ENCODE results near the gene GRM5.

Gene GRM5

GRCh38 chr11:88831303-88831890 is 234.4 kb downstream of the GRM5 start:
- no peak for DNase-seq

GRCh38 chr11:88827018-88827676 is 238.6 kb downstream of the GRM5 start:
- no peak for DNase-seq

DNA sequence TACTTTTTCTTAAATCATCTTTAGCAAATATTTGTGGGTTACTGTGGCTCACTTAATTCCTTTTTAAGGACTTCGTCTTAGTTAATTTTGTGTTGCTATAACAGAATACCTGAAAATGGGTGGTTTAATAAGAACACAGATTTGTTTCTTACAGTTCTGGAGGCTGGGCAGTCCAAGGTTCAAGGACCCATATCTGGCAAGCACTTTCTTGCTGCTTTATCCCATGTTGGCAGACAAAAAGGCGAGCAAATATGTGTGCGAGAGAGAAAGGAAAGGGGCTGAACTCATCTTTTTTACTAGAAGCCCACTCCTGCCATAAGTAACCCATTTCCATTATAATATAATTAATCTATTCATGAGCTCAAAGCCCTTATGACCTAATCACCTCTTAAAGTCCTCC is 246.2 kb downstream of the GRM5 start:
- DNase-seq, result no peak

DNA sequence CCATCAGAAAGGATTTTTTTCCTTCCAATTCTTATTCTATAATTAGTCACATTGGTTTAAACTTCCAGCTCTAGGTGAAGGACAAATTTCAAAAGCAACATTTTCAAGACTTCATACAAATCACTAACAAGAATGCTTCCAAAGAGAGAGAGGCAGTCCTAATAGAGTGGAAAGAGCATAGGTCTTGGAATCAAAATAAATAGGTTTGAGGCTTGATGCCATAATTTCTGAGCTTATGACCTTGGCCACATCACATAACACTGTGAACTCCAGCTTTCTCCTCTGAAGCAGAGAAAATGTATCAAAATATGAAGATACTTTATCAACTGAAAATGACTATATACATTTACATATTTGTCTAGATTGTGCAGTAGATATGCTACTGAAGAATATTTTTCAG is 246.8 kb downstream of the GRM5 start:
- no peak for DNase-seq

- DNase-seq, result no peak
These were observed 250.3 kb downstream of the GRM5 start for GRCh38 chr11:88815505-88815904.

- DNase-seq, result no peak
These were observed 251.7 kb downstream of the GRM5 start for GRCh38 chr11:88814076-88814475.

- no peak for DNase-seq
These were observed 252.4 kb downstream of the GRM5 start for GRCh38 chr11:88813233-88813915.

DNA sequence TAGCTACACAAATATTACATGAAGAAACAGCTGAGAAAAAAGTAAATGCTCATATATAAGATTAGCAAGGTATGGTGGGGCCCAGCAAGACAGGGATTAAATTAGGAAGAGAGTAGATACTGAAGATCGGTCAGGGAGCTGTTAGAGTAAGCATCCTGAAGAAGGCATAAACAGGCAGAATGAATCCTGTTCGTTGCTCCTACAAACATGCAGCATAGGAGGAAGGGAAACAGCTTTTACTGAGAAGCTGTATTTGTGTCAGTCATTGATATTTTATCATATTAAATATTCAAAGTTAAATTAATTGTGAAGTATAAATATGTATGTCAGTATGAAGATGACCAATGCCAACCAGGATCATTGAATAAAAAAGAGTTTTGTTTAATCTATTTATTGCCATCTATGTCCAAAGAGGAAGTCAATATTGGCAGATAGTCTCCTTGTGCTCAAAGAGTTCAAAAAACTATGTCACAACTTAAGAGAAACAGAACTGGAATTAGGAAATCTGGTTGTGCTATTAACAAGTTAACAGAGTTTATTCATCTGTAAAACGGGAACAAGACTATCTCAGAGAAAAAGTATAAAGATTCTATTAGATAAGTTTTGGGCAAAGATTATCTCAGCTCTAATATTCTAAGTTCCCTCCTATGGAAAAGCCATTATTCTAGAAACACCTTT is 255.2 kb downstream of the GRM5 start:
- DNase-seq, result no peak

GRCh38 chr11:88809126-88809525 is 256.7 kb downstream of the GRM5 start:
- DNase-seq, result no peak

DNA sequence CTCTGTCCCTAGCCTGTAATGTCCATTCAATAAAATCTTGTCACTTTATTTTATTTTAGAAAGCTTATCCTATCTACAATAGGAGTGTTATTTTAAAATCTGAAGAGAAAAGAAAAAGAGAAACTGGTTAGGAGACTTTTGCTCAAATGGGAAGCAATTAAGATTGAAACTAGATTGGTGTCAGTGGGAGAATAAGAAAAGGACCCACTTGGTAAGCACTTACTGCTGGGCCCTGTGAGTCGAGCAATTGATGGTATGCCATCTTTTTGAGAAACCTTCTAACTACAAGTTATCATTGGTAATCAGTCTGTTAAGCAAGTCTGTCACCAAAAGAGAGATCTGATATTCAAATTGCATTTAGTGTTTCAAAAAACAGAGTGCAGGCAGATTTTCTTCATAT is 258.4 kb downstream of the GRM5 start:
- DNase-seq, result no peak

DNA sequence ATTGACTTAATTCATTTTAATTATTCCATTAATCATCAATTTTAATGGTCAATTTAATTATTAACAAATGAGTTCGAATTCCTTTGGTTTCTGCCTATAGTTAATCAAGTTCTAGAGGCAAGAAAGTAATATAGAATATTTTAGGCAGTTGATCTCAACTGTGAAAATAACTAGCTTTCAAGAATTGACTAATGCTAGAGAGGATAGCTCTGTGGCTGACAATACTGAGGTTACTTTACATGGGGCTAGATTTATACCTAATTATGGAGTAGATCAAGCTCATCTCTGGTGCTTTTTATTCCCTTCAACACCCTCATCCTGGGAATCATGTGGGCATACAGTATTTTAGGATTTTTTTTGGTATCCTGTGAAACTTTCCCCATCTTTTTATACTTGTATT is 259.4 kb downstream of the GRM5 start:
- DNase-seq, result no peak

DNA sequence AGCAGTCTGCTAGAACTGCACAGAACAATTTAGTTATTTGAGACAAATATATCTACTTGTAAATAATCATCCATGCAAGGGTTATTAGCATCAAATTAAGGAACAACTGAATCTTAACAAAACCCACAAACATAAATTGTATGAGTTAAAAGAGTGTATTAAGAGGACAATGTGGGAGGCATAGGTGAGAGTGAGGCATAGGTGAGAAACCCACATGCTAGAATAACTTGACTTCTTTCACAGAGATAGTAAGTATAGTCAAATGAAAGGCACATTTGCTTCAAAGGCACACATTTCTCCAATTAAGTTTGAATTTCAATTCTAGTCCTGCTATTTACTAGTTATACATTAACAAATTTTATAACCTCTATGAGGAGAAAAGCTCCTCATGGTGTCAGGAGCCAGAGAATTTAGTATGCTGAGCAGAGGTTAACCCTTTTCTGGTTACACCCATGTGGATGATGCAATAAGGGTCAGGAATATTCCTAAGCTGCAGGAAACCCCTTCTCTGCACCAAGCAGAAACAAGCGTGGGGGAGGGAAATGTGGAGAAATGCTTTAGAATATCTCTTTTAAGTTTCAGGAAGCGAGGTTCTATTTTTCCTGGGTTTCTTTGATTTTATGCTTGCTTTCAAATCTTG is 264.2 kb downstream of the GRM5 start:
- no peak for DNase-seq

- DNase-seq, result peak; percentile 54
These were observed 265.8 kb downstream of the GRM5 start for GRCh38 chr11:88799771-88800500.

DNA sequence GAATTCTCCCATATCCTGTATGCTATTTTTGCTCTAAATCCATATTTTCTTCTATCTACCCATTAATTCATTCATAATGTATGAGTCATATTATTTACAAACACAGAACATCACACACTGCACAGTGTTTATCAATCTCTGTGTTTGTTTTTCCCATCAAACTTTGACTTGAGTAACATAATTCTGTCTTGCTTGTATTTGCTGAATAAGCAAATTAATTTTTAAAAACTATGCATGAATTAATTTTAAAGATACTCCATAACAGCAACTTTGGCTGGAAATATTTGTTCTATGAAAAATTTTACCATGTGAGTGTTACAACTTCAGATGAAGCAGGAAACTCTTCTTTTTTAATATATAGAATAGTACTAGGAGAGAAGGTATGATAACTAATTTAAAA is 275.6 kb downstream of the GRM5 start:
- DNase-seq, result no peak

GRCh38 chr11:88779577-88779976 is 286.2 kb downstream of the GRM5 start:
- no peak for DNase-seq

- no peak for DNase-seq
These were observed 295.2 kb downstream of the GRM5 start for GRCh38 chr11:88770475-88771079.

- DNase-seq, result no peak
These were observed 321.6 kb downstream of the GRM5 start for GRCh38 chr11:88744140-88744539.

DNA sequence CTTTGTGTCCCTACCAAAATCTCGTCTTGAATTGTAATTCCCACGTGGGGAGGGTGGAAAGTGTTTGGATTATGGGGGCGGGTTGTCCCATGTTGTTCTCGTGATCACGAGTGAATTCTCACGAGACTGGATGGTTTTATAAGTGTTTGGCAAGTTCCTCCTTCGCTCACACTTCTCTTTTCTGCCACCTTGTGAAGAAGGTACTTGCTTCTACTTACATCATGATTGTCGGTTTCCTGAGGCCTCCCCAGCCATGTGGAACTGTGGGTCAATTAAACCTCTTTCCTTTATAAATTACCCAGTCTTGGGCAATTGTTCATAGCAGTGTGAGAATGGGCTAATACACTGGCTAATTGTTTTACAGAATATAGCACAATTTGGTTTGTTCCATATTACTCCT is 326.3 kb downstream of the GRM5 start:
- DNase-seq, result no peak

- no peak for DNase-seq
These were observed 356.2 kb downstream of the GRM5 start for GRCh38 chr11:88709567-88709966.

DNA sequence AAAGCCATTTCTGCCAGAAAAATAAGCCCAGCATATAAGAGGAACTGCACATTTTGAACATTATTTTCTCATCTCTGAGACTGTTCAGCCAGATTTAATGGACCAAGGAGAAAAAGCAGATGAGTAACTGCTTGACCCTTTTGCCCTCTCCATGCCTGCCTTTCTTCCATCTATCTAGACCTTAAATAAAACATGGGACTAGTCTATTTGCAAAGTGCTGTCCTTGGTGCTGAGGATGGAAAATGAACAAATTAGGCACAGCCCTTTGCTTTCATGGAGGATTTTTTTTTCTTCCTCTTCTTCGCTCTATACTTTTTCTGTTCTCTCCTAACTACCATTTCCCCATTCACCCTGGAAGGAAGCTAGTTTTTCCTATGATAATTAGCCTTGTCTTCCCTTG is 361.3 kb downstream of the GRM5 start:
- no peak for DNase-seq

DNA sequence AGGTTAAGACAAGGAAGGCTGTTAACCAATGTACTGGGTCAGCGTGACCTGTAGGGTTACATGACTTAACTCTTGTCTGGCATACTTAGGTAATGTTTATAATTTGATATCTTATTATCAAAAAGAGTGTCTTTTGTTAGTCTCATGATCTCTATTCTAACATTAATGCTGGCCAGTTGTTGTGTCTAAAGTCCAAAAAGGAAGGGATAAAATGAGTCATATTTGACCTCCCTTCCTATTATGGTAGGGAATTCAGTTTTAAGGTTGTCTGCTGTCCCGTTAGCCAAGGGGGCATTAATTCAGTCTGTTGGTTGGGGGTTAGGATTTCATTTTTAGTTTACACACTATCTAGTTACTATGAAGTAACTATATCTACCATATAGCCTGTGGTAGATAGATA is 364.0 kb downstream of the GRM5 start:
- no peak for DNase-seq

DNA sequence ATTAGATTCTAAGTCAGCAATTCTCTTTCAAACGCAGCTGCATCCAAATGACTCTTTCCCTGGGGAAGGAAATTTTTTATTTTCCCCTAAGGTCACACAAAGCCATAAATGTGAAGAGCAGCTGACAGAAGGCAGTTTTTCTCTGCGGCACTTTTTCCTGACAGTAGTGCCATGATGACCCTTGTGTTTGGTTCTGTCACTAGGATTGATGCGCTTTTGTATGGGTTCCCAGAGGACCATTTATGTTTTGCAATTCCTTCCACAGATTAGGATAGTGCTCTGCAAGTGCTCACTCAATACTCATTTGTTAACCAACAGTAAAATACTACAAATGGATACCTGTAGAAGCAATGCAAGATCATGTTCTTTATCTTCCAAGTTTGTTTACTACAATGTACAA is 368.6 kb downstream of the GRM5 start:
- no peak for DNase-seq
